Activated CD8-positive, alpha-beta memory T cell treated with anti-CD3 and anti-CD28 coated beads, Interleukin-2, amount 50 U/mL, for 24 hours (primary cell): ENCODE measurements around the gene STIM1.

Experiments used
- DNase-seq: peaks from one replicate; pipeline ENCODE4 v3.0.0-alpha.2; 2020; ENCODE audit errors: extremely low read depth

STIM1 gene

GRCh38 chr11:3952715-3953114 is 97.3 kb downstream of the STIM1 start:
- DNase-seq: no peak

- DNase-seq: no peak
Measured at GRCh38 chr11:3953327-3953726, 97.9 kb downstream of the STIM1 start.

- DNase-seq: no peak
Measured at GRCh38 chr11:3954448-3955298, 99.2 kb downstream of the STIM1 start.

- no peak for DNase-seq
Measured at GRCh38 chr11:3955299-3955665, 99.8 kb downstream of the STIM1 start.

GRCh38 chr11:3956038-3956437 is 100.6 kb downstream of the STIM1 start:
- no peak for DNase-seq

- no peak for DNase-seq
Measured at GRCh38 chr11:3956748-3957147, 101.3 kb downstream of the STIM1 start.

GRCh38 chr11:3957437-3957836 is 102.0 kb downstream of the STIM1 start:
- no peak for DNase-seq

- DNase-seq: no peak
Measured at GRCh38 chr11:3958281-3958680, 102.8 kb downstream of the STIM1 start.

- no peak for DNase-seq
Measured at GRCh38 chr11:3959015-3959902, 103.8 kb downstream of the STIM1 start.

- no peak for DNase-seq
Measured at GRCh38 chr11:3959903-3960265, 104.4 kb downstream of the STIM1 start.

- no peak for DNase-seq
Measured at GRCh38 chr11:3962406-3962840, 107.0 kb downstream of the STIM1 start.

- no peak for DNase-seq
Measured at GRCh38 chr11:3964056-3964455, 108.6 kb downstream of the STIM1 start.

GRCh38 chr11:3964935-3965604 is 109.6 kb downstream of the STIM1 start:
- no peak for DNase-seq

GRCh38 chr11:3967695-3968094 is 112.2 kb downstream of the STIM1 start:
- no peak for DNase-seq

GRCh38 chr11:3969200-3969599 is 113.7 kb downstream of the STIM1 start:
- no peak for DNase-seq

GRCh38 chr11:3969613-3970012 is 114.1 kb downstream of the STIM1 start:
- no peak for DNase-seq

- DNase-seq: no peak
Measured at GRCh38 chr11:3970108-3970507, 114.6 kb downstream of the STIM1 start.

- no peak for DNase-seq
Measured at GRCh38 chr11:3971756-3972404, 116.4 kb downstream of the STIM1 start.

GRCh38 chr11:3972431-3972830 is 117.0 kb downstream of the STIM1 start:
- no peak for DNase-seq

GRCh38 chr11:3977078-3977477 is 121.6 kb downstream of the STIM1 start:
- DNase-seq: no peak

GRCh38 chr11:3981084-3981633 is 125.7 kb downstream of the STIM1 start:
- no peak for DNase-seq

- no peak for DNase-seq
Measured at GRCh38 chr11:3982431-3982830, 127.0 kb downstream of the STIM1 start.
